Endothelial cell of umbilical vein (primary cell): Measurements from ENCODE around the gene TMEM270. TPM values are rescaled to one million over a fixed set of nuclear protein-coding genes. Genes with fewer than 3 reads are reported as not detected.
A peak's percentile ranks its signal among the peaks of the same experiment; 100 is the strongest.

Experiments
- BruUV-seq: library from RNA; stranded (reverse); fragments of 400-500 nt; replicated peaks from 2 replicates; lab custom pipeline; 2021; lab: Mats Ljungman, UMichigan
- CTCF ChIA-PET: fragments of 300-600, 350-600 bp; sonication (Branson Sonifier 250); formaldehyde crosslinking; loops from one replicate; lab custom pipeline; 2021; ENCODE audit warnings: antibody characterized with exemption, inconsistent platforms; lab: Charles Lee
- POLR2A ChIA-PET: fragments of 300-600, 350-600 bp; sonication (Branson Sonifier 250); formaldehyde crosslinking; loops from one replicate; lab custom pipeline; 2021; ENCODE audit warnings: antibody characterized with exemption, inconsistent platforms; lab: Charles Lee
- DNase-seq: peaks from one replicate; pipeline ENCODE4 v3.0.0-alpha.2; 2011; ENCODE audit warnings: low read depth, low spot score
- FAIRE-seq: peaks from 2 replicates; lab custom pipeline; 2011; peaks lifted over from hg19 to GRCh38; lab: Jason Lieb, UNC
- H2AFZ ChIP-seq: 2 replicates; pipeline ENCODE4 v1.6.0; 2012; ENCODE audit warnings: low read depth, low read length, control low read depth, inconsistent platforms
- H3K27ac ChIP-seq: 2 replicates; pipeline ENCODE4 v1.5.1; 2011; ENCODE audit warnings: low read depth, mild to moderate bottlenecking, control low read depth, low read length, moderate library complexity; ENCODE audit not compliant: insufficient read depth
- H3K27me3 ChIP-seq, 2 experiments: 2 replicates each; pipeline versions ENCODE4 v1.6.0 to v1.6.1; 2011; ENCODE audit warnings: low read length in 2 of 2, mixed read lengths in 1 of 2; ENCODE audit not compliant: control insufficient read depth in 2 of 2, insufficient read depth in 2 of 2
- H3K36me3 ChIP-seq, 2 experiments: 2 replicates in 1 of 2; 3 replicates in 1 of 2; pipeline ENCODE4 v1.5.1; 2011; ENCODE audit warnings: low read length in 2 of 2, mild to moderate bottlenecking in 1 of 2, moderate library complexity in 1 of 2; ENCODE audit not compliant: control insufficient read depth in 2 of 2, insufficient read depth in 2 of 2; ENCODE audit errors: extremely low read depth in 1 of 2
- H3K4me1 ChIP-seq: 3 replicates; pipeline ENCODE4 v1.5.1; 2011; ENCODE audit warnings: mild to moderate bottlenecking, low read length; ENCODE audit not compliant: control insufficient read depth, insufficient read depth; ENCODE audit errors: extremely low read depth
- H3K4me2 ChIP-seq: 2 replicates; pipeline ENCODE4 v1.6.1; 2011; ENCODE audit warnings: low read length, control low read depth, mixed read lengths; ENCODE audit not compliant: insufficient read depth
- H3K4me3 ChIP-seq, 3 experiments: fragments of 200-600 bp in 1 of 3; sonication (generic), shearing (Covaris generic) in 1 of 3; replicated peaks in 1 of 3; 2 replicates each; pipeline ENCODE4 v1.5.1; 2011 to 2016; ENCODE audit warnings: control low read depth in 3 of 3, low read length in 3 of 3, mild to moderate bottlenecking in 2 of 3, inconsistent platforms in 1 of 3, low read depth in 1 of 3, moderate library complexity in 1 of 3; ENCODE audit not compliant: insufficient read depth in 1 of 3
- H3K79me2 ChIP-seq: 2 replicates; pipeline ENCODE4 v1.6.0; 2012; ENCODE audit warnings: low read length, inconsistent platforms; ENCODE audit not compliant: control insufficient read depth, insufficient read depth
- H3K9ac ChIP-seq: replicated peaks from 2 replicates; pipeline ENCODE3; 2011; ENCODE audit warnings: low read length, control low read depth; ENCODE audit not compliant: insufficient read depth; ENCODE audit errors: extremely low read depth
- H3K9me1 ChIP-seq: replicated peaks from 3 replicates; pipeline ENCODE4 v1.6.0; 2011; ENCODE audit warnings: mild to moderate bottlenecking, low read length; ENCODE audit not compliant: control insufficient read depth, insufficient read depth; ENCODE audit errors: extremely low read depth
- H3K9me3 ChIP-seq: replicated peaks from 2 replicates; pipeline ENCODE4 v1.5.1; 2012; ENCODE audit warnings: low read length, inconsistent platforms; ENCODE audit not compliant: control insufficient read depth, insufficient read depth
- H4K20me1 ChIP-seq: replicated peaks from 2 replicates; pipeline ENCODE3; 2011; ENCODE audit warnings: mild to moderate bottlenecking, low read length; ENCODE audit not compliant: control insufficient read depth, insufficient read depth; ENCODE audit errors: extremely low read depth
- EZH2 ChIP-seq: IDR thresholded peaks from 2 replicates; pipeline ENCODE4 v1.6.1; 2012; ENCODE audit warnings: borderline replicate concordance, low read depth, mild to moderate bottlenecking, moderate library complexity, low read length, inconsistent platforms; ENCODE audit not compliant: severe bottlenecking
- FOS ChIP-seq: IDR thresholded peaks from 2 replicates; pipeline ENCODE4 v1.6.1; 2011; ENCODE audit warnings: mild to moderate bottlenecking, low read length, moderate library complexity, borderline replicate concordance; ENCODE audit not compliant: insufficient read depth
- GATA2 ChIP-seq: IDR thresholded peaks from 2 replicates; pipeline ENCODE4 v1.7.0; 2011; ENCODE audit warnings: low read depth, mild to moderate bottlenecking, moderate library complexity, mixed read lengths, low read length; ENCODE audit not compliant: insufficient read length, insufficient read depth
- JUN ChIP-seq: IDR thresholded peaks from 2 replicates; pipeline ENCODE4 v1.6.1; 2011; ENCODE audit warnings: borderline replicate concordance, low read depth; ENCODE audit not compliant: insufficient read length, insufficient read depth
- MYC ChIP-seq: IDR thresholded peaks from one replicate; pipeline ENCODE4 v1.6.1; 2011; ENCODE audit warnings: mild to moderate bottlenecking, low read depth, low read length
- POLR2A ChIP-seq: IDR thresholded peaks from 2 replicates; pipeline ENCODE4 v1.6.1; 2012; ENCODE audit warnings: low read depth, mild to moderate bottlenecking, control low read depth, low read length
- POLR2AphosphoS5 ChIP-seq: IDR thresholded peaks from 2 replicates; pipeline ENCODE4 v1.6.1; 2012; ENCODE audit warnings: low read depth, mild to moderate bottlenecking, control low read depth, low read length, moderate library complexity; ENCODE audit not compliant: insufficient read depth
- dilution Hi-C: fragments of 300-500 bp; cut with MboI; formaldehyde crosslinking; loops from one replicate; pipeline ENCODE4 v1.15.0; 2019; ENCODE audit warnings: low sequenced_read_pairs; ENCODE audit not compliant: extremely low pct_ligation_motif_present
- intact Hi-C: fragments of 100-400 bp; cut with micrococcal nuclease; formaldehyde crosslinking; loops from one replicate; pipeline ENCODE4 v1.10.0; 2022
- polyA plus RNA-seq, 4 experiments: library from polyadenylated mRNA; depleted of rRNA in 3 of 4; stranded (reverse) in 3 of 4; unstranded in 1 of 4; fragments of >200 nt; gene quantifications; 2 replicates each; pipeline versions ENCODE4 v1.2.1 to v1.2.3, GENCODE V29; 2011 to 2012; ENCODE audit warnings: missing spikeins in 1 of 4
- total RNA-seq: library from RNA; stranded (reverse); gene quantifications from 2 replicates; pipeline ENCODE4 v1.2.3, GENCODE V29; 2021
- TF ChIP-seq, protein P1 (sequence below), 2 donors: IDR thresholded peaks; 1 replicate in 1 of 2; 2 replicates in 1 of 2; pipeline ENCODE4 v1.5.1; 2011; ENCODE audit warnings: low read length in 2 of 2, mild to moderate bottlenecking in 2 of 2, moderate library complexity in 2 of 2, control low read depth in 1 of 2, inconsistent platforms in 1 of 2, low read depth in 1 of 2; ENCODE audit not compliant: insufficient read depth in 1 of 2; ENCODE audit errors: extremely low read depth in 1 of 2
- TF ChIP-seq, protein P2 (sequence below): IDR thresholded peaks from 2 replicates; pipeline ENCODE4 v1.6.1; 2011; ENCODE audit not compliant: insufficient read depth, insufficient read length

The TMEM270 gene
- total and polyA plus RNA-seq, 2 donors (not counting 3 experiments of a cell fraction or from before 2014, with no cell fraction given), result not detected

DNA sequence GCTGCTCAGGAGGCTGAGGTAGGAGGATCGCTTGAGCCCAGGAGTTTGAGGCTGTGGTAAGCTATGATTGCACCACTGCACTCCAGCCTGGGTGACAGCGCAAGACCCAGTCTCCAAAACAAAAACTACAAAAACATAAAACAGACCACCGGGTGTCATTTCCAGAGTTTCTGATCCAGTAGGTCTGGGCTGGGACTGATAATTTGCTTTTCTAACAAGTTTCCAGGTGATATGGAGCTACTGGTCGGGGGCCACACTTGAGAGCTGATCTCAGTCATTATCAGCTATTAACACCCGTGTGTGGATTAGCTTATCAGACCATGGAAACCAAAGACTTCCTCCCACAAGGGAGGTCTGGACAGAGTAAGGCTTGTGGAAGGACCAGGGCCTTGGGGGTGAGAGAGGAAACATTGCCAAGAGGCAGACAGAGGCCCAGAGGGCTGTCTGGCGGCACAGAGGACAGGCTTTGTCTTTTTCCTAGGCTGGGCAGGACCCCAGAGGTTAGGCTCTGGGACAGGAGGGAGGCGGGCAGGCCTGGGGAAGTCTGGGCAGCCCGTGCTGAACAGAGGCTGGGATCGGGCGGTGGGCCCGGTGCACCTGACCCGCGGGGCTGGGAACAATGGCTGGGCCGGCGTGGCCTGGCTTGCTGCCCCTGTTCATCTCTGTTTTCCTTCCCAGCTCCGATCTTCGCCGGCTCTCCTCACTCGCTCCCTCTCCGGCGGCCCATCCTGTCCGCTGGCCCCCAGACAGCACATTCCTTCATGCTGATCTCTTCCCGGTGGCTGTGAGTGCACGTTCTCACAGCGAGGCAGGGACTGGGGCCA, 25.2 kb downstream of the TMEM270 start:
- dilution Hi-C loops (no loop called here), intact Hi-C loops (loop anchor here (5.0 kb wide), 1 partner anchor 141 kb away; the partner anchor contains the start of gene ELN)
- peak overlapping the region; percentile 57 for H3K27ac ChIP-seq
- no peaks in the 10 kb centered on the region for H3K9me1 ChIP-seq
- no peaks in the 10 kb centered on the region for H3K9me3 ChIP-seq
- POLR2A ChIA-PET, result interaction anchor here (0.6 kb wide), 1 partner anchor 44 kb away, joined by 3 read pairs; no protein-coding TSS in a partner anchor
- H3K4me3 ChIP-seq, result no peak overlapping the region
- peak overlapping the region; percentile 64 for H2AFZ ChIP-seq
- H3K4me1 ChIP-seq, result peaks cover 15% of the 10 kb centered on the region
- no peaks in the 10 kb centered on the region for H3K36me3 ChIP-seq
- TF ChIP-seq MYC, result no peak
- peak; percentile 14 for TF ChIP-seq POLR2A
- TF ChIP-seq, protein P1, sequence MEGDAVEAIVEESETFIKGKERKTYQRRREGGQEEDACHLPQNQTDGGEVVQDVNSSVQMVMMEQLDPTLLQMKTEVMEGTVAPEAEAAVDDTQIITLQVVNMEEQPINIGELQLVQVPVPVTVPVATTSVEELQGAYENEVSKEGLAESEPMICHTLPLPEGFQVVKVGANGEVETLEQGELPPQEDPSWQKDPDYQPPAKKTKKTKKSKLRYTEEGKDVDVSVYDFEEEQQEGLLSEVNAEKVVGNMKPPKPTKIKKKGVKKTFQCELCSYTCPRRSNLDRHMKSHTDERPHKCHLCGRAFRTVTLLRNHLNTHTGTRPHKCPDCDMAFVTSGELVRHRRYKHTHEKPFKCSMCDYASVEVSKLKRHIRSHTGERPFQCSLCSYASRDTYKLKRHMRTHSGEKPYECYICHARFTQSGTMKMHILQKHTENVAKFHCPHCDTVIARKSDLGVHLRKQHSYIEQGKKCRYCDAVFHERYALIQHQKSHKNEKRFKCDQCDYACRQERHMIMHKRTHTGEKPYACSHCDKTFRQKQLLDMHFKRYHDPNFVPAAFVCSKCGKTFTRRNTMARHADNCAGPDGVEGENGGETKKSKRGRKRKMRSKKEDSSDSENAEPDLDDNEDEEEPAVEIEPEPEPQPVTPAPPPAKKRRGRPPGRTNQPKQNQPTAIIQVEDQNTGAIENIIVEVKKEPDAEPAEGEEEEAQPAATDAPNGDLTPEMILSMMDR (IDR thresholded peaks at IDR 0.05; ENCODE audit: extremely low read depth in 1 of 2, insufficient read depth in 1 of 2, low read depth in 1 of 2, low read length in 2 of 2), result no peak
- TF ChIP-seq GATA2, result peak; percentile 55
- TF ChIP-seq, protein P2, sequence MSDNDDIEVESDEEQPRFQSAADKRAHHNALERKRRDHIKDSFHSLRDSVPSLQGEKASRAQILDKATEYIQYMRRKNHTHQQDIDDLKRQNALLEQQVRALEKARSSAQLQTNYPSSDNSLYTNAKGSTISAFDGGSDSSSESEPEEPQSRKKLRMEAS, result no peak
- no peak for TF ChIP-seq FOS
- TF ChIP-seq EZH2, result no peak
- TF ChIP-seq JUN, result no peak
- TF ChIP-seq POLR2AphosphoS5, result peak; percentile 42
- H3K9ac ChIP-seq, result no peak overlapping the region
- DNase-seq (peak; percentile 96), FAIRE-seq (peak; percentile 79)
- no peak overlapping the region for H3K4me2 ChIP-seq
- no peaks in the 10 kb centered on the region for H3K79me2 ChIP-seq
- H4K20me1 ChIP-seq, result no peaks in the 10 kb centered on the region
- peaks cover 2 to 16% of the 10 kb centered on the region in 2 experiments for H3K27me3 ChIP-seq
- CTCF ChIA-PET, result interaction anchor here (0.9 to 3.9 kb wide), 7 partner anchors 11 to 515 kb away, joined by 3 to 33 read pairs (median 3); partner anchors contain the start of gene ELN
- no TSS peak for BruUV-seq
